Subcutaneous adipose tissue (tissue), 4 donors: ENCODE results near the gene DMWD. TPM values are rescaled to one million over a fixed set of nuclear protein-coding genes. Genes with fewer than 3 reads are reported as not detected.

Source experiments
- CTCF ChIP-seq: fragments of 450-650 bp; IDR thresholded peaks from one replicate; pipeline ENCODE4 v1.5.1; 2016; ENCODE audit warnings: low read depth, mild to moderate bottlenecking, control low read depth, antibody characterized with exemption, moderate library complexity
- total RNA-seq, 4 donors: library from RNA; depleted of rRNA; stranded (reverse); fragments of >200 nt; gene quantifications; one replicate each; pipeline ENCODE4 v1.1.0, GENCODE V29; 2016

The DMWD gene
- total RNA-seq, 4 donors from 2014 or later = 8.3 to 58.4 (median 16.6) TPM

GRCh38 chr19:45782820-45783785 is 9.5 kb downstream of the DMWD start:
- no peak for TF ChIP-seq CTCF

GRCh38 chr19:45782162-45782691 is 10.4 kb downstream of the DMWD start, which contains the start of gene DMPK:
DMPK (minus strand) TSS chr19:45782490; CDS start chr19:45782352, 138 bp downstream.
- no peak for TF ChIP-seq CTCF

DNA sequence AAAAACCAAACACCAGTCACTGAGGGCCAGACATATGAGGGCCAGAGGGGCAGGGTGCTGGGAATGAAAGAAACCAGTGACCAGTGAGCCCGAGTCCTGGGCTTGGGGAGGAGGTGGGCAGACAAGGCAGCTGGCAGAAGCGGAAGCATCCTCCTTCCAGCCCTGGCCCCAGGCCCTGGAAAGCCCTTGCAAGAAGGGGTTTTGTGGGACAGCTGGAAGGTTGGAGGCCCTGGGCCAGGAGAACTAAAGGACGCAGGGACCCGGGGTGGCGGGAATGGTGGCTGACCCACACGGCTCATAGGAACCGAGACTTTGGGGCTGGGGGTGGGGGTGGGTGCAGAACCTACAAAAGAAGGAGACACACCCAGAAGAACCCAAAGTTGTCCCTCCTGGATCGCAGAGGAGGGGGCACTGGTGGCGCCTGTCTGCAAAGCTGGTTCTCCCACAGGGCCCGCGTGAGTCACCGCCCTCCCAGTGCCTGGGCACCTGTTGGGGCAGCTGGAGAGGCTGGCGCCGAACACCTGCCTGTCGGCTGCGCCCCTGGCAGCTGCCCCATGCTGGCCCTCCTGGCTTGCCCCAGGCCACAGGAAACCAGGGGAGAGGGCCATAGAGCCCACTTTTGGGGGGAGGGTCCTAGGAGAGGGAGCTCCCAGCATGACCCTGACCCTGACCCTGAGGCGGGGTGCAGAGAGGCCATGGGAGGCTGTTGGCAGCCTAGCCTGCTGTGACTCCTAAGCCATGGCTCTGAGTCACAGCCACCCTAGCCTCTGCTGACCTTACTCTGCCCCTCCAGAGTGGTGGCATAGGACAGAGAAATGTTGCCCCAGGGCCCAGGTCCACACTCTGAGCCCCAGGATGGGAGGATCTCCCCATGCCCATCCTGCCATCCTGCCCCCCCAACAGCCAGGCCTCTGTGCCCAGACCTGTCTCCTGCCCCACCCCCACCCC is 11.2 kb downstream of the DMWD start:
- no peak for TF ChIP-seq CTCF

DNA sequence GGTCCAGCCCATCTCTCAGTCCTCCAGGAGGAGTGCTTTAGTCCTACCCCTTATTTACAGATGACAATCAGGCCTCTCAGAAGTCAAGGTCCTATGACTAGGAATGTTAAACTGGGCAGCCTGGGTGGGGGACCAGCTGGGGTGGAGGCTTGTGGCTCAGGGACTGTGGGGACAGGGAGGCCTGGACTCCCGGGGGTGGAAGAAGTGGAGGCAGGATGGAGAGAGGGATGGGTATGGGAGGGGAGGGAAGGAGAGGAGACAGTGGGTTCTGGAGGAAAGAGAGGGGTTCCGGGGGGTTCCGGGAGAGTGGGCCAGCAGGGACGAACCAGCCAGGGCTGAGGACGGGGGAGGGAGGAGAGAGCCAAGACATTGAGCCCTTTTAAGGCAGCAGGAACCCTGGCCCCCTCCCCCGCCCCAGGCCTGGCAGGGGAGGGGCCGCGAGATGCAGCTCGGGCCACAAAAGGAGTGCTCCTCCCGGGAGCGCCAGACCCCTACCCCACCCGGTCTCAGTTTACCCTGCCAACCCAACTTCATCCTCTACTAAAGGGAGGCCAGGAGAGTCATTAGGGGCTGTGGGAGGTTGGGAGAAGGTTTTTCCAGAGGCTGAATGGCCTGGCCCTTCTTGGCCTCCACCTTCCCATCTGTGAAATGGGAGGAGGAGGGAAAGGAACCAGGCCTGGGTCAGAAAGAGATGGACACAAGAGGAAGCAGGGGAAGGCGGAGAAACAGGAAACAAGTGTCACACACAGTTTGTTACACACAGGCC is 12.0 kb downstream of the DMWD start:
- TF ChIP-seq CTCF = no peak

DNA sequence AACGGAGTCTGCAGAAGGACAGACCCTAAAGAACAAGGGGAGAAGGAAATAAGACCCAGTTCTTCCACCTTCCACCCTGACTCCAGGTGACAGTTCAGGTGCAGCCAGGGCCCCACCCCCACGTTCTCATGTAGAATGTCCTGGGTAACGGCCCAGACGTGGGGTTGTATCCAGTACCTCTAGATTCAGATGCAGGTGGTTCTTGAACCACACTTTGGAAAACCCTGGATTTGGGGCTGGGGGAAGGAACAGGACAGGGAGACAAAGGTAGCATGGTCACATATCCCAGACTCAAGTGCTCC is 12.5 kb downstream of the DMWD start:
- no peak for TF ChIP-seq CTCF

- TF ChIP-seq CTCF = no peak
Observed at GRCh38 chr19:45779231-45780145, 13.2 kb downstream of the DMWD start.
